ENCODE results near the gene ACAA2.
"Not testable (repeated sequence)": the region's sequence is repeated elsewhere in the genome, so short reads cannot be mapped to it uniquely, and the experiment has no call there.

The ACAA2 gene

DNA sequence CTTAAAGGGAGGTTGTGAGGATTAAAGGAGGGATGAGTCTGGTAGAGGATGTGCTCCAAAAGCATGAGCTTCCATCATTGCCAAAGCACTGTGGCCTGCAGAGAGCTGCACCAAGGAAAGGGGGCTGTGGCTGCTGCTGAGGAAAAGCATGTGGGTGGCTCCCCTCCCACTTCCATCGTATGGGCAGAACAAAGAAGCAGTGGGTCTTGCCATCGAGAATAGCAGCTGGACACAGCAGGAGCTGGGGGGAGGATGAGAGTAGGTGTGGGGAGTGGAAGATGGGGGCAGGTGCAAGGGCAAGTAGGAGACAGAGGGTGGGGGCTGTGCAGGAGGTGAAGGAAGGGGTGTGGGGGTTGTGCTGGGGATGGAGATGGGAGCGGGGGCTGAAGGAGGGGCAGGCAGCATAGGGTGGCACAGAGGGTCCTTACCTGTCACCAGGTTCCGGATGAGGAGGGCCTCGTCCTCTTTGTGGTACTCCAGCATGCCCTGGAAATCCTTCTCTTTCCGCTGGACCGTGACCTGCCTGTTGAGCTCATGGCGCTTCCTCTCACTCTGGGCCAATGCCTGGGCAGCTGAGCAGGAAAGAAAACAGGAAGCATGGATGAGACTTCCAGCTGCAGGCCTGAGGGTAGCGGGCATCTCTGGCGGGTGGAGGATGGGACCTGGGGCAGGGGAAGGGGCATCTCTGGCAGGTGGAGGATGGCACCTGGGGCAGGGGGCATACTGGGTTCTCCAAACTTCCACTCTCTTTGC is 33.6 kb upstream of the ACAA2 start:
- DNase-seq, result no peak
- in situ Hi-C loops (cut with HindIII; ENCODE audit: low pct_ligation_motif_present, low pct_unique_long_range_greater_than_20kb, low sequenced_read_pairs), result no loop called here

- no peak for DNase-seq
- in situ Hi-C loops (cut with HindIII; ENCODE audit: low pct_ligation_motif_present, low pct_unique_long_range_greater_than_20kb, low sequenced_read_pairs), result no loop called here
These were observed 33.0 kb upstream of the ACAA2 start for GRCh38 chr18:49846361-49846662.

- in situ Hi-C loops (cut with HindIII; ENCODE audit: low pct_ligation_motif_present, low pct_unique_long_range_greater_than_20kb, low sequenced_read_pairs), result no loop called here
These were observed 32.5 kb upstream of the ACAA2 start for GRCh38 chr18:49845629-49846360.

DNA sequence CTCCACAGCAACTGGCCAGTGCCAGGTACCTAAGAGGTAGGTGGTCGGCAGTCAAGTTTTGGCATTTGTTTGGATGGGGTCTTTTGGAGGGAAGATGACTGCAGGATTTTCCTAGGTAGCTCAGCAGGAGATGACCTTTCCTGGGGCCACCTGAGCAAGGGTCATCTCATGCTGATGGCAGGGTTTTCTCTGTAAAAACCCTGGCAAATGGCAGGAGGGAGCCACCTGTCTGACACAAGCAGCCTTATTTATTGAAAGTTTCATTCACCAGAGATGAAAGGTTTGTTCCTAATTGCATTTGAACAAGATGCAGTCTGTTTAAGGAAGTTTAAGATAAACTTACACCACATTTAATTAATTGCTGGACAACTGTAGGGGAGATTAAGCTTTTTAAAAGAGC is 31.6 kb upstream of the ACAA2 start:
- in situ Hi-C loops (cut with HindIII; ENCODE audit: low pct_ligation_motif_present, low pct_unique_long_range_greater_than_20kb, low sequenced_read_pairs), result no loop called here

More at GRCh38 chr18:49845629-49846360, 32.5 kb upstream of the ACAA2 start:
- no peak for DNase-seq

GRCh38 chr18:49843778-49844625 is 30.7 kb upstream of the ACAA2 start:
- no peak for DNase-seq
- in situ Hi-C loops (cut with HindIII; ENCODE audit: low pct_ligation_motif_present, low pct_unique_long_range_greater_than_20kb, low sequenced_read_pairs), result no loop called here

More for the DNA sequence above, 31.6 kb upstream of the ACAA2 start:
- DNase-seq, result no peak

GRCh38 chr18:49843131-49843530 is 29.8 kb upstream of the ACAA2 start:
- DNase-seq, result no peak
- in situ Hi-C loops (cut with HindIII; ENCODE audit: low pct_ligation_motif_present, low pct_unique_long_range_greater_than_20kb, low sequenced_read_pairs), result no loop called here

GRCh38 chr18:49842656-49843055 is 29.3 kb upstream of the ACAA2 start:
- in situ Hi-C loops (cut with HindIII; ENCODE audit: low pct_ligation_motif_present, low pct_unique_long_range_greater_than_20kb, low sequenced_read_pairs), result no loop called here
- no peak for DNase-seq

- no peak for DNase-seq
- in situ Hi-C loops (cut with HindIII; ENCODE audit: low pct_ligation_motif_present, low pct_unique_long_range_greater_than_20kb, low sequenced_read_pairs), result no loop called here
These were observed 28.2 kb upstream of the ACAA2 start for GRCh38 chr18:49841236-49842217.

- peak; percentile 70 for DNase-seq
- in situ Hi-C loops (cut with HindIII; ENCODE audit: low pct_ligation_motif_present, low pct_unique_long_range_greater_than_20kb, low sequenced_read_pairs), result no loop called here
These were observed 25.7 kb upstream of the ACAA2 start for GRCh38 chr18:49839012-49839411.

- in situ Hi-C loops (cut with HindIII; ENCODE audit: low pct_ligation_motif_present, low pct_unique_long_range_greater_than_20kb, low sequenced_read_pairs), result no loop called here
- DNase-seq, result no peak
These were observed 25.0 kb upstream of the ACAA2 start for GRCh38 chr18:49838381-49838780.

DNA sequence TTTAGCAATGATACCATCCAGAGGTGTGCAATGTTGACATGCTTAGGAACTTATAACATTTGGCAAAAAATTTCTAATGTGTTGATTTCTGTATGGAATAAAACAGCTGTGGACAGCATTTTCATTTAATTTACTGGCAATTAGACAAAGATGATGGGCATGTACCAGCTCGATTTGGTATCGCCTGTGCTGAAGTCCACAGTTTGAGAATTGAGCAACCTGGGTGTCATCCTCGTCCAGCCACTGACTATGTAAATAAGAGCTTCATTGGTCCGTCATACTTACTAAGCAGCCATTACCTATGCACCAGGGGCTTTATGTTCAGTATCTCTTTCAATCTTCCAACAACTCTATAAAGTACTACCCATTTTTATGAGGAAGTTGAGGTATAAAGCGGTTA is 24.6 kb upstream of the ACAA2 start:
- in situ Hi-C loops (cut with HindIII; ENCODE audit: low pct_ligation_motif_present, low pct_unique_long_range_greater_than_20kb, low sequenced_read_pairs), result no loop called here
- no peak for DNase-seq

DNA sequence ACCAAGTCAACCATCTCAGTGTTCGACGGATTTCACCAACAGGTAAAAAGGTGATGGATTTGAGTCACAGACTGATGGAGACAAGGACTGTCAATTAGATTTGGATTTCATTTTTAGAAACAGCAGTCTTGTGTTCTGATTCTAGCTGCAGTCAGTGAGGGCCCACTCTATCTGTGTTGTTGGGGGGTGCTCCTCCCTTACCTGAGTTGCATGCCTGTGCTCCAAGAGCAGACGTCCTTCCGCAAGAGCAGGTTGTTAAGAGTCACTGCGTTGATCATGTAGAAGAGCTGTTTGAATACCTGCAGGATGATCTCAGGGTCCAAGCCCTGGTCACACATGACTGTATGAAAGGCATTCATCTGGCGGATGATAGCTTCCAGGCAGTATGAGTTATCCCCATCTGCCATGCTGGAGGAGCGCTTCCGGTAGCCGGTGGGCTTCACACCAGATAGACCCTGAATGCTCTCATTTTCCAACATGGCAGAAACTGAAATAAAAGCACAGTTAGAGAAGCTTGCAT is 24.0 kb upstream of the ACAA2 start:
- DNase-seq; in situ Hi-C loops (cut with HindIII; ENCODE audit: low pct_ligation_motif_present, low pct_unique_long_range_greater_than_20kb, low sequenced_read_pairs): not testable (repeated sequence)

- in situ Hi-C loops (cut with HindIII; ENCODE audit: low pct_ligation_motif_present, low pct_unique_long_range_greater_than_20kb, low sequenced_read_pairs), result no loop called here
- no peak for DNase-seq
These were observed 22.1 kb upstream of the ACAA2 start for GRCh38 chr18:49835405-49835804.

DNA sequence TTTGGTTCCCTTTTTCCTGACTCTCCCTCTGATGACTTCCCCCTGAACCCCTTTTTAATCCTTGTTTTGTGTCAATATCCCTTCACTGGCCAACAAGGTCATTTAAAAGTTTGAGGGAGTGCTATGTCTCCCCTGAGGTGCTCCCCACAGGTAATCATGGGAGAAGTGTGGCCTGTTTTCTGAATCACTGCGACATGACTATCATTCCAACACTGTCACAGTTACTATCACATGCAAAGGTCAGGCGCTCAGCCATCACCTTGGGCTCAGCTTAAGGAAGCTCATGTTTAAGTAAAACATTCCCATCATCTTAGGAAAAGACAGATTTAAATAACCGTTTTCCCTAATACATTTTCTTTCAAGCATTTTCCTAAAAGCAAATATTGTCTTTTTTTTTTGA is 20.9 kb upstream of the ACAA2 start:
- DNase-seq, result no peak
- in situ Hi-C loops (cut with HindIII; ENCODE audit: low pct_ligation_motif_present, low pct_unique_long_range_greater_than_20kb, low sequenced_read_pairs), result no loop called here

DNA sequence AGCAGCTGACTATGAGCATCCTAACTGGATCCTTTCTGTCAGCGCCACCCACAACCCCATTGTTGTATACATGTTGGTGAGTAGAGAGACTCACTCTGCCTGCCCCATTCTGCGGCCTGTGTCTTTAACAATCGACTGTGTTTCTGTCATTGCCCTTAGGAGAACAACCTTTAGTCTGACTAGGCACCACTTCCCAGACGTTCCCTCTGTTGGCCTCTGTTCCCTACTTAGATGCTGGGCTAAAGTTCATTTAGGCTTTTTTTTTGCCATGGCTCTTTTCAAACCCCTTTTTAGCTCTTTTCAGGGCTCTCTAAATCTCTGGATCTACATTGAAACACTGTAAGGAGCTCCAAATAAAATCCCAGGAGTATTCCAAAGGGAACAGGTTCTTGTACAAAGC is 20.5 kb upstream of the ACAA2 start:
- DNase-seq, result no peak
- in situ Hi-C loops (cut with HindIII; ENCODE audit: low pct_ligation_motif_present, low pct_unique_long_range_greater_than_20kb, low sequenced_read_pairs), result no loop called here

GRCh38 chr18:49832221-49832647 is 18.9 kb upstream of the ACAA2 start:
- in situ Hi-C loops (cut with HindIII; ENCODE audit: low pct_ligation_motif_present, low pct_unique_long_range_greater_than_20kb, low sequenced_read_pairs), result no loop called here
- no peak for DNase-seq

DNA sequence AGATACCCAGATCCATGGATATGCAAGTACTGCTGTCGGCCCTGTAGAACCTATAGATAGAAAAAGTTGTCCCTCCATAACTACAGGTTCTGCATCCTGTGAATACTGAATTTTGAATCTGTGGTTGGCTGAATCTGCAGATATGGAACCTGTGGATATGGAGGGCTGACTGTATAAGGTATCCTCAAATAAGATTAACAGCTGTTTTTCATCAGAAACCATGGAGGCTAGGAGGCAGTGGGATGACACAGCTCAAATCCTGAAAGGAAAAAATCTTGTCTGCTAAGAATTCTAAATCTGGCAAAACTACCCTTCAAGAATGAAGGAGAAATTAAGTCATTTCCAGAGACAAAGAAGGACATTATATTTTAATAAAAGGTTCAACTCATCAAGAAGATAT is 14.7 kb upstream of the ACAA2 start:
- no peak for DNase-seq
- in situ Hi-C loops (cut with HindIII; ENCODE audit: low pct_ligation_motif_present, low pct_unique_long_range_greater_than_20kb, low sequenced_read_pairs), result no loop called here

Measured in ACHN (cell line).